Keratinocyte (primary cell): ENCODE results near the gene NECTIN2.
"Not testable (repeated sequence)": the region's sequence is repeated elsewhere in the genome, so short reads cannot be mapped to it uniquely, and the experiment has no call there.

ENCODE experiments used
- CTCF ChIP-seq, 3 experiments: IDR thresholded peaks in 1 of 3; conservative IDR thresholded peaks in 1 of 3; optimal IDR thresholded peaks in 1 of 3; 2 replicates in 2 of 3; 3 replicates in 1 of 3; pipeline versions ENCODE3 to v1.5.1; 2011; ENCODE audit warnings: low read length in 3 of 3, mild to moderate bottlenecking in 3 of 3, moderate library complexity in 2 of 3, control low read depth in 1 of 3, inconsistent platforms in 1 of 3; ENCODE audit not compliant: insufficient read depth in 2 of 3; ENCODE audit errors: extremely low read depth in 1 of 3
- EZH2 ChIP-seq: IDR thresholded peaks from one replicate; pipeline ENCODE4 v1.6.1; 2012; ENCODE audit warnings: inconsistent platforms, mild to moderate bottlenecking, low read length, moderate library complexity

GRCh38 chr19:44913512-44914432 is 67.7 kb downstream of the NECTIN2 start:
- not testable (repeated sequence) for TF ChIP-seq CTCF (optimal IDR thresholded peaks at IDR 0.05 in 1 of 3, IDR thresholded peaks at IDR 0.05 in 1 of 3, conservative IDR thresholded peaks at IDR 0.05 in 1 of 3; ENCODE audit: extremely low read depth in 1 of 3, insufficient read depth in 2 of 3, low read length in 3 of 3); EZH2
